SU-DHL-6 (cell line): Measurements from ENCODE around the gene IQCM.

Source experiments
- H2AFZ ChIP-seq: fragments of 200-600 bp; sonication (generic); 2 replicates; pipeline ENCODE4 v1.6.1; 2014; ENCODE audit warnings: low read depth, mild to moderate bottlenecking, moderate library complexity, mixed read lengths, antibody characterized with exemption, low read length; ENCODE audit not compliant: severe bottlenecking
- H3F3A ChIP-seq: fragments of 200-600 bp; shearing (Covaris generic); 2 replicates; pipeline ENCODE4 v1.6.0; 2016; ENCODE audit warnings: antibody characterized with exemption, mild to moderate bottlenecking; ENCODE audit not compliant: insufficient read depth
- H3K27ac ChIP-seq: fragments of 200-600 bp; sonication (generic); 2 replicates; pipeline ENCODE4 v1.5.1; 2016; ENCODE audit warnings: low read depth, mild to moderate bottlenecking, low read length, moderate library complexity, mixed read lengths
- H3K27me3 ChIP-seq: fragments of 200-600 bp; sonication (generic), shearing (Covaris generic); 2 replicates; pipeline ENCODE4 v1.6.0; 2014; ENCODE audit warnings: mild to moderate bottlenecking, low read length
- H3K36me3 ChIP-seq: fragments of 200-600 bp; sonication (generic); 2 replicates; pipeline ENCODE4 v1.6.1; 2014; ENCODE audit warnings: mild to moderate bottlenecking, low read length, mixed read lengths
- H3K4me2 ChIP-seq: fragments of 300-600, 200-600 bp; shearing (Covaris generic), sonication (generic); 2 replicates; pipeline ENCODE4 v1.6.0; 2014; ENCODE audit warnings: low read length, low read depth, mild to moderate bottlenecking; ENCODE audit not compliant: poor library complexity, severe bottlenecking
- H3K4me3 ChIP-seq: fragments of 200-600 bp; sonication (generic); 2 replicates; pipeline ENCODE4 v1.5.1; 2014; ENCODE audit warnings: antibody characterized with exemption, low read length, mild to moderate bottlenecking, mixed read lengths; ENCODE audit not compliant: insufficient read depth, poor library complexity, severe bottlenecking
- H3K79me2 ChIP-seq: fragments of 200-600 bp; sonication (generic); 2 replicates; pipeline ENCODE4 v1.6.1; 2014; ENCODE audit warnings: mild to moderate bottlenecking, low read length, moderate library complexity; ENCODE audit not compliant: insufficient read depth
- H3K9ac ChIP-seq: fragments of 200-600 bp; sonication (generic); 2 replicates; pipeline ENCODE4 v1.7.0; 2014; ENCODE audit warnings: mild to moderate bottlenecking, low read length
- H3K9me2 ChIP-seq: fragments of 200-600 bp; sonication (generic); replicated peaks from 2 replicates; pipeline ENCODE4 v1.6.1; 2014; ENCODE audit warnings: low read length; ENCODE audit not compliant: insufficient read depth
- H3K9me3 ChIP-seq: fragments of 200-600 bp; sonication (generic); 2 replicates; pipeline ENCODE4 v1.6.1; 2014; ENCODE audit warnings: low read length, mixed read lengths; ENCODE audit not compliant: insufficient read depth
- H4K20me1 ChIP-seq: fragments of 200-600 bp; sonication (generic); 2 replicates; pipeline ENCODE4 v1.6.1; 2014; ENCODE audit warnings: low read depth, mild to moderate bottlenecking, antibody characterized with exemption, low read length, moderate library complexity, mixed read lengths
- CTCF ChIP-seq: fragments of 200-600 bp; sonication (generic); IDR thresholded peaks from one replicate; pipeline ENCODE4 v1.5.1; 2017; ENCODE audit warnings: antibody characterized with exemption, mild to moderate bottlenecking, low read length, moderate library complexity; ENCODE audit not compliant: insufficient read depth, poor library complexity, severe bottlenecking
- EZH2phosphoT487 ChIP-seq: fragments of 200-600 bp; sonication (generic), shearing (Covaris generic); conservative IDR thresholded peaks from 2 replicates; pipeline ENCODE4 v1.6.1; 2018; ENCODE audit warnings: mild to moderate bottlenecking, antibody characterized with exemption, low read length, moderate library complexity, mixed read lengths

Gene IQCM

GRCh38 chr4:149719357-149719756 is 96.3 kb downstream of the IQCM start:
- Histone ChIP-seq H3K9ac (no peak overlapping the region), H3K4me2 (no peak overlapping the region), H3K79me2 (no peaks in the 10 kb centered on the region), H3K27ac (no peak overlapping the region), H3F3A (no peaks in the 10 kb centered on the region), H3K9me2 (no peaks in the 10 kb centered on the region), H2AFZ (no peak overlapping the region), H4K20me1 (no peaks in the 10 kb centered on the region), H3K27me3 (no peaks in the 10 kb centered on the region), H3K9me3 (no peaks in the 10 kb centered on the region), H3K36me3 (no peaks in the 10 kb centered on the region), H3K4me3 (no peak overlapping the region)
- TF ChIP-seq EZH2phosphoT487: no peak
- no peak for TF ChIP-seq CTCF

- H3K27ac ChIP-seq: no peak overlapping the region
- H3K27me3 ChIP-seq: no peaks in the 10 kb centered on the region
- H4K20me1 ChIP-seq: no peaks in the 10 kb centered on the region
- H3F3A ChIP-seq: no peaks in the 10 kb centered on the region
- no peak overlapping the region for H3K4me3 ChIP-seq
- no peak overlapping the region for H2AFZ ChIP-seq
- H3K4me2 ChIP-seq: no peak overlapping the region
- no peaks in the 10 kb centered on the region for H3K79me2 ChIP-seq
- H3K9me3 ChIP-seq: no peaks in the 10 kb centered on the region
- H3K9me2 ChIP-seq: no peaks in the 10 kb centered on the region
- TF ChIP-seq EZH2phosphoT487 (no peak), CTCF (no peak)
- H3K9ac ChIP-seq: no peak overlapping the region
- H3K36me3 ChIP-seq: no peaks in the 10 kb centered on the region
Observed at GRCh38 chr4:149718500-149718899, 97.1 kb downstream of the IQCM start.

- no peak overlapping the region for H3K9ac ChIP-seq
- H3K27ac ChIP-seq: no peak overlapping the region
- no peaks in the 10 kb centered on the region for H3K27me3 ChIP-seq
- no peak overlapping the region for H3K4me2 ChIP-seq
- no peak overlapping the region for H3K4me3 ChIP-seq
- TF ChIP-seq EZH2phosphoT487: no peak
- no peak for TF ChIP-seq CTCF
- H2AFZ ChIP-seq: no peak overlapping the region
- no peaks in the 10 kb centered on the region for H3F3A ChIP-seq
- no peaks in the 10 kb centered on the region for H3K9me3 ChIP-seq
- no peaks in the 10 kb centered on the region for H3K36me3 ChIP-seq
- H3K79me2 ChIP-seq: no peaks in the 10 kb centered on the region
- H4K20me1 ChIP-seq: no peaks in the 10 kb centered on the region
- no peaks in the 10 kb centered on the region for H3K9me2 ChIP-seq
Observed at GRCh38 chr4:149716728-149717127, 98.9 kb downstream of the IQCM start.
